Spleen (tissue), 11 donors: ENCODE data around the gene INO80D. TPM values are rescaled to one million over a fixed set of nuclear protein-coding genes. Genes with fewer than 3 reads are reported as not detected.

Experiments used
- DNase-seq: peaks from one replicate; pipeline ENCODE4 v3.0.0-alpha.2; 2020
- H3K27ac ChIP-seq, 8 donors: fragments of 200-600 bp; sonication (generic) in 7 of 8; 1 replicate in 4 of 8; 2 replicates in 4 of 8; pipeline versions ENCODE4 v1.5.0 to v1.8.0; 2016 to 2021; ENCODE audit warnings: inconsistent platforms in 4 of 8, mild to moderate bottlenecking in 4 of 8, moderate library complexity in 1 of 8
- H3K27me3 ChIP-seq, 7 donors: fragments of 200-600 bp; sonication (generic) in 6 of 7; replicated peaks in 1 of 7; 1 replicate in 4 of 7; 2 replicates in 3 of 7; pipeline versions ENCODE4 v1.5.0 to v1.8.0; 2016 to 2021; ENCODE audit warnings: inconsistent platforms in 3 of 7, mild to moderate bottlenecking in 1 of 7
- H3K36me3 ChIP-seq, 6 donors: fragments of 200-600 bp; sonication (generic) in 5 of 6; 1 replicate in 4 of 6; 2 replicates in 2 of 6; pipeline versions ENCODE4 v1.5.0 to v1.8.0; 2016 to 2021; ENCODE audit warnings: inconsistent platforms in 2 of 6
- H3K4me1 ChIP-seq, 6 donors: fragments of 200-600 bp; sonication (generic) in 5 of 6; 1 replicate in 3 of 6; 2 replicates in 3 of 6; pipeline versions ENCODE4 v1.5.0 to v1.8.0; 2016 to 2021; ENCODE audit warnings: inconsistent platforms in 3 of 6
- H3K4me3 ChIP-seq, 8 donors: fragments of 200-600 bp; sonication (generic) in 7 of 8; 1 replicate in 4 of 8; 2 replicates in 4 of 8; pipeline versions ENCODE4 v1.5.0 to v1.8.0; 2016 to 2021; ENCODE audit warnings: inconsistent platforms in 4 of 8, mild to moderate bottlenecking in 4 of 8, moderate library complexity in 2 of 8
- H3K9me3 ChIP-seq, 8 donors: fragments of 200-600 bp; sonication (generic) in 7 of 8; 1 replicate in 4 of 8; 2 replicates in 4 of 8; pipeline versions ENCODE4 v1.5.0 to v1.8.0; 2016 to 2021; ENCODE audit warnings: inconsistent platforms in 4 of 8
- POLR2A ChIP-seq, 3 donors: fragments of 450-650 bp; IDR thresholded peaks; one replicate each; pipeline ENCODE4 v1.5.1; 2017; ENCODE audit warnings: antibody characterized with exemption in 3 of 3, mild to moderate bottlenecking in 1 of 3
- POLR2AphosphoS5 ChIP-seq, 3 donors: sonication (generic); formaldehyde crosslinking; IDR thresholded peaks; one replicate each; pipeline ENCODE4 v1.5.1; 2017; ENCODE audit warnings: antibody characterized with exemption in 3 of 3
- WGBS, 5 donors: extraction: QIAGEN DNeasy Blood & Tissue Kit in 3 of 5; methylation state at CpG; one replicate each; pipeline versions ENCODE4 v1.1.5 to v1.1.7; 2013 to 2018; 5-methylcytosine and 5-hydroxymethylcytosine counted together
- intact Hi-C: fragments of 100-400 bp; cut with DNase I; formaldehyde crosslinking; loops from one replicate; pipeline ENCODE4 v1.15.0; 2023; ENCODE audit warnings: low total_unique reads
- polyA plus RNA-seq, 3 donors: library from polyadenylated mRNA; stranded (reverse); fragments of 200-250 nt; gene quantifications; one replicate each; pipeline ENCODE4 v1.2.1, GENCODE V29; 2013
- total RNA-seq, 7 donors: library from RNA; depleted of rRNA in 3 of 7; stranded (reverse); fragments of >200 nt in 3 of 7; fragmentation: NEBNext Ultra II Directional in 4 of 7; extraction: Animal tissue kit (Norgen Biotek cat#: 25700) in 4 of 7; gene quantifications; one replicate each; pipeline versions ENCODE4 v1.1.0 to v1.2.1, GENCODE V29; 2016 to 2021
- TF ChIP-seq, protein P1 (sequence below), 11 experiments: fragments of 200-600 bp in 7 of 11; fragments of 450-650 bp in 4 of 11; sonication (generic) in 4 of 11; IDR thresholded peaks in 8 of 11; conservative IDR thresholded peaks in 3 of 11; 1 replicate in 7 of 11; 2 replicates in 4 of 11; pipeline versions ENCODE4 v1.4.0 to v1.8.0; 2016 to 2021; ENCODE audit warnings: antibody characterized with exemption in 11 of 11, inconsistent platforms in 4 of 11, mild to moderate bottlenecking in 1 of 11
- donor health status: healthy with polysubstance abuse.
- donor health status: DM: no; HTN: no; CAD: no; lungs with moderate emphysema.
- donor health status: DM: no; HTN: no; CAD: no.
- donor health status: Bipolar disorder and iron deficiency.
- donor health status: healthy.
- donor health status: DM: no; HTN: no; CAD: no.
- donor health status: DM: yes; HTN: yes; CAD: no.

The INO80D gene
- total and polyA plus RNA-seq, 10 donors, result 1.6 to 39.8 (median 29.1) TPM

DNA sequence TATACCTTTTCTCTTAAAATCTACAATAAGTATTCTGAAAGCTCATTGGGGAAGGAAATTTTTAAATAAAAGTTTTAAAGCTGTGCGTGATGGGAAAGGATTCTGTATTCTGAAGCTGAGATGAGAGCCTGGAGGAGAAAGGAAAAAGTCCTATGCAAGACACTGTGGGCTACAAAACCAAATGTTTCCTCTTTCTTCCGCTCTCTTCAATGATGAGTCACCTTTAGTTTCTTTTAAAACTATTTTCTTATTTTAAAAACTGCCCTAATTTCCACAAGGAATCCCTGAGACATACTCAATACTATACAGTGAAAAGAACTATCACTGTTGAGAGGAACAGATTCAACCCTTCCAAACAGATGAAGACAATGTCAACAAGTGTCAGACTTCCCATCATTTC lies 87.4 kb downstream of the INO80D start:
- no peaks in the 10 kb centered on the region for H3K9me3 ChIP-seq
- H3K4me1 ChIP-seq, result peaks cover 0 to 7% (median 0%) of the 10 kb centered on the region in 6 donors
- no peaks in the 10 kb centered on the region for H3K27me3 ChIP-seq
- no peak overlapping the region for H3K4me3 ChIP-seq
- intact Hi-C loops, result no loop called here
- TF ChIP-seq, protein P1, sequence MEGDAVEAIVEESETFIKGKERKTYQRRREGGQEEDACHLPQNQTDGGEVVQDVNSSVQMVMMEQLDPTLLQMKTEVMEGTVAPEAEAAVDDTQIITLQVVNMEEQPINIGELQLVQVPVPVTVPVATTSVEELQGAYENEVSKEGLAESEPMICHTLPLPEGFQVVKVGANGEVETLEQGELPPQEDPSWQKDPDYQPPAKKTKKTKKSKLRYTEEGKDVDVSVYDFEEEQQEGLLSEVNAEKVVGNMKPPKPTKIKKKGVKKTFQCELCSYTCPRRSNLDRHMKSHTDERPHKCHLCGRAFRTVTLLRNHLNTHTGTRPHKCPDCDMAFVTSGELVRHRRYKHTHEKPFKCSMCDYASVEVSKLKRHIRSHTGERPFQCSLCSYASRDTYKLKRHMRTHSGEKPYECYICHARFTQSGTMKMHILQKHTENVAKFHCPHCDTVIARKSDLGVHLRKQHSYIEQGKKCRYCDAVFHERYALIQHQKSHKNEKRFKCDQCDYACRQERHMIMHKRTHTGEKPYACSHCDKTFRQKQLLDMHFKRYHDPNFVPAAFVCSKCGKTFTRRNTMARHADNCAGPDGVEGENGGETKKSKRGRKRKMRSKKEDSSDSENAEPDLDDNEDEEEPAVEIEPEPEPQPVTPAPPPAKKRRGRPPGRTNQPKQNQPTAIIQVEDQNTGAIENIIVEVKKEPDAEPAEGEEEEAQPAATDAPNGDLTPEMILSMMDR (IDR thresholded peaks at IDR 0.05 in 8 of 11, conservative IDR thresholded peaks at IDR 0.05 in 3 of 11), result no peak
- no peak for TF ChIP-seq POLR2AphosphoS5 (IDR thresholded peaks at IDR 0.05)
- TF ChIP-seq POLR2A (IDR thresholded peaks at IDR 0.05), result no peak
- WGBS, 5 donors, result 60 to 86% (median 83%) methylated on average over 2 of the region's 2 CpGs
- DNase-seq, result no peak
- peaks cover 0 to 98% (median 22%) of the 10 kb centered on the region in 6 donors for H3K36me3 ChIP-seq
- no peak overlapping the region for H3K27ac ChIP-seq

- Histone ChIP-seq H3K27ac (no peak overlapping the region), H3K4me1 (peaks cover 0 to 3% (median 0%) of the 10 kb centered on the region in 6 donors), H3K36me3 (peaks cover 0 to 96% (median 26%) of the 10 kb centered on the region in 6 donors), H3K9me3 (no peaks in the 10 kb centered on the region), H3K4me3 (no peak overlapping the region), H3K27me3 (no peaks in the 10 kb centered on the region)
- DNase-seq, result no peak
- intact Hi-C loops, result no loop called here
- TF ChIP-seq, protein P1 (IDR thresholded peaks at IDR 0.05 in 8 of 11, conservative IDR thresholded peaks at IDR 0.05 in 3 of 11), result no peak
- TF ChIP-seq POLR2AphosphoS5 (IDR thresholded peaks at IDR 0.05), result no peak
- TF ChIP-seq POLR2A (IDR thresholded peaks at IDR 0.05), result no peak
These were observed 89.8 kb downstream of the INO80D start for GRCh38 chr2:205996161-205996560.

- WGBS, 5 donors, result 93 to 100% (median 96%) methylated on average over 1 of the region's 1 CpG
- no peak for DNase-seq
- H3K36me3 ChIP-seq, result peaks cover 0 to 91% (median 23%) of the 10 kb centered on the region in 6 donors
- no peak overlapping the region for H3K27ac ChIP-seq
- no peak overlapping the region for H3K4me3 ChIP-seq
- H3K9me3 ChIP-seq, result no peaks in the 10 kb centered on the region
- peaks cover 0 to 3% (median 0%) of the 10 kb centered on the region in 6 donors for H3K4me1 ChIP-seq
- TF ChIP-seq, protein P1 (IDR thresholded peaks at IDR 0.05 in 8 of 11, conservative IDR thresholded peaks at IDR 0.05 in 3 of 11), result no peak
- TF ChIP-seq POLR2A (IDR thresholded peaks at IDR 0.05) (no peak), POLR2AphosphoS5 (IDR thresholded peaks at IDR 0.05) (no peak)
- no peaks in the 10 kb centered on the region for H3K27me3 ChIP-seq
- intact Hi-C loops, result no loop called here
These were observed 90.7 kb downstream of the INO80D start for GRCh38 chr2:205995260-205995659.

DNA sequence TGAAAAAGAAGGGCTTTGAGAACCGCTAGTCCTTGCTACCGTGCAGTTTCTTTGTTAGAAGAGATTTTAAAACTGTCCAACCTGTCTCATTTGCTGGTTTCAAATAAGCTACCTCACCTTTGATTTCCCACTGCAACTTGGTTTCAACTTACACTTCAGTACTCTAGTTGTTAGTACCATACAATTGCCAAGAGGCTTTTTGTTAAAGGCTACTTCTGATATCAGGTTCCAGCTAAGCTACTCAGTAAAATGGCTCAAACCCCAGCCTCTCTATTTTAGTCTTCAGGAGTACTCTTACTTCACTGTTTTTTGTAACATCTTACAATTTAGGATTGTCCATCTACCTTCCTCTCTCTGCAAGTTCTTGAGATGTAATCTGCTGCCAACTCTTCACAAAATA lies 91.6 kb downstream of the INO80D start:
- peaks cover 0 to 3% (median 0%) of the 10 kb centered on the region in 6 donors for H3K4me1 ChIP-seq
- DNase-seq, result no peak
- WGBS, 5 donors, result 95 to 98% (median 97%) methylated on average over 2 of the region's 2 CpGs
- H3K36me3 ChIP-seq, result peaks cover 0 to 83% (median 19%) of the 10 kb centered on the region in 6 donors
- TF ChIP-seq POLR2AphosphoS5 (IDR thresholded peaks at IDR 0.05) (no peak), POLR2A (IDR thresholded peaks at IDR 0.05) (no peak)
- TF ChIP-seq, protein P1 (IDR thresholded peaks at IDR 0.05 in 8 of 11, conservative IDR thresholded peaks at IDR 0.05 in 3 of 11), result no peak
- no peaks in the 10 kb centered on the region for H3K27me3 ChIP-seq
- no peak overlapping the region for H3K27ac ChIP-seq
- no peak overlapping the region for H3K4me3 ChIP-seq
- intact Hi-C loops, result no loop called here
- no peaks in the 10 kb centered on the region for H3K9me3 ChIP-seq
